ENCODE measurements around the gene MAD1L1.

The MAD1L1 gene

DNA sequence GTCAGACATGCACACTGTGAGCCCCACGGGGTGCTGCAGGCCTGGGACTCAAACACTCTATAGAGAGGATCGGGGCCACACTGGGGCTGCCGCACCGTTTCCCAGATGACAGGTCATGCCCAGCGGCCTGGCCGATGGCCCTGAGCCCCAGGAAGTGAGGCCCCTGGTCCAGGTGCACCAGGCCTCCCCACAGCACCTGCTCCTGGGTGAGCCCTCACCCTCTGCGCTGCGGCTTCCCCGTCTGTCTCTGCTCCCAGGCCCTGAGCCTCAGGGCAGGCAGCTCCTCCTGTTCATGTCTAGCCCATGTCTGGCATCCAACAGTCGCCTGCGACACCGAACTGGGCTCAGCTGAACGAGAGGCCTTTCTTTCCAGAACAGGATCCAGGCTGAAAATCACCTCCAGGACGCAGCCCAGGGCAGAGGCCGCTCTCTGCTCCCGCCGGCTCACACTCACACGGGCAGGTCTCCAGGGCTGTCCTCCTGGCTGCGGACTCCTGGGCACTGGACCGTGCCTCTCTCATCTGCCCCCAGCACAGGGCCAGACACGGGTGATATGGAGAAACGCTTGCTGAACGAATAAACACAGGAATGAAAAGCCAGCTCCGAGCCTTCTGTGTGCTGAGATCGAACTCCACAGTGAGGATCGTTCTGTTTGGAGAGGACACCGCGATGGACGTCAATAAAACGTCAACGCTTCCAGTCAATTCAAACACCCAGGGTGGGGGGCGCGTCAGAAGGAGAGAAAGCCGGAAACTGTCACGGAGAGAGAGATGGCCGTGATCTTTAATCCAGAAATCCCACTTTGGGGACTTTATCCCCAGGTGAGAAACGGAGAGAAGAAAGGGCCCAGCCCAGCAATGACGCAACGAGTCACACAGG is 360.3 kb downstream of the MAD1L1 start:
- Mint-ChIP-seq H3K36me3 (peaks cover 22% of the 10 kb centered on the region), H3K9me3 (peaks cover 15% of the 10 kb centered on the region), H3K27me3 (no peaks in the 10 kb centered on the region), H3K4me1 (peaks cover 19% of the 10 kb centered on the region), H3K27ac (no peak overlapping the region), H3K4me3 (no peak overlapping the region)
- CTCF ChIA-PET: no interaction called here
- no peak for DNase-seq

DNA sequence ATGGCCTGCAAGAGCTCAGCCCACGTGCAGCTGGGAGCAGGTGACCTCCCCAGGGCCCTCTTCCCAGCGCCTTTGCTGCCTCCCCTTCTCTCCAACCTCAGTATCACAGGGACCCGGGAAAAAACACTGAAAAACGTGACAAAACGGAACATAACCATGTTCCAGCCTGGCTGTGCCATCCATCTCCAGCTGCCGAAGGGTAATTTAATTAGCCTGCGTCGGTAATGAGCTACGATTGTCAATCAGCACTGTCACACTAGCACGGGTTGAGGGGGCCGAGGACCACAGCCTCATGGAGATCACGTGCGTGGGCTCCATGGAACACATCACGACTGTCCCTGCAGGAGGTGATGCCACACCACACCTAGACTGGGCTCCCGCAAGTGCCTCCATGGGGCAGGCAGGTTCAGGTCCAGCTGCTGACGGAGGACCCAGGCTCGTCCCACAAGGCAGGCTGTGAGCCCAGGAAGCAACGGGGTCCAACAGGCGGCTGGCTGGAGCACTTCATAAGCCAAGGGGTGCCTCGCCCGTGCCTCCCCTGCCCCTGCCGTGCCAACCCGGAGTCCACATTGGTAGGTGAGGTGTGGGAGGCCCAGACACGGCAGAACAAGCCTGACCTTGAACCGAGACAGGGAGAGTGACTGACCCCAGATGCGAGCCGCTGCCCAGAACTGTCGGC is 363.2 kb downstream of the MAD1L1 start:
- Mint-ChIP-seq H3K9me3 (peaks cover 15% of the 10 kb centered on the region), H3K4me1 (peaks cover 6% of the 10 kb centered on the region), H3K36me3 (peaks cover 13% of the 10 kb centered on the region), H3K27ac (no peak overlapping the region), H3K4me3 (no peak overlapping the region), H3K27me3 (no peaks in the 10 kb centered on the region)
- DNase-seq: no peak
- CTCF ChIA-PET: interaction anchor here (0.8 kb wide), 1 partner anchor 14 kb away, joined by 3 read pairs; no protein-coding TSS in a partner anchor

DNA sequence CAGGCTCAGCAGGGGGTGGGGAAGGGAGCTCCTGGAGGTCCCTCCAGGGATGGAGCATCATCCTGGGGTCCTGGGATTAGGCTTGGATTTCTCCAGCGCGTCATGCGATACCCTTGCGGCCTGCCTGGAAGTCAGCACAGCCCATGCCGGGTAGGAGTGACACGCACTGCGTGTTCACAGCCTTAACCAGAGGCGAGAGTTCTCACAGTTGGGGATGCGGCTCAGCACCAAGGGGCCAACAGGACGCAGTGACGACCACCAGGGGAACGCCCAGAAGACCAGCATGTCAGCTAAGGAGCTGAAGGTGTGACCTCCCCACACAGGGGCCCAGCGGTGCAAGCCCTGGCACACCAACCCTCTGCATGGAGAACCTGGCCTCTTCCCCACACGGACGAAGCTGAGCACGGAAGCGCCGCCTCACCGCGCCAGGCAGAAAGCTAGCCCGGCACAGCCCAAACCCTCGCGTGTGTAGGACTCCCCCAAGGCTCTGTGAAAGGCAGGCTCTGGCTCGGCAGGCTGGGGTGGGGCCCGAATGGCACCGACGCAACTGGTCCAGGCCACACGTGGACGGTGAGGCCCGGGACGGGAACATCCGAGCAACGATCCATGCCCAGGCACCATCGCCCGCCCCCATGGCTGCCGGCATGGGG is 364.1 kb downstream of the MAD1L1 start:
- DNase-seq: no peak
- Mint-ChIP-seq H3K4me1 (no peaks in the 10 kb centered on the region), H3K27ac (no peak overlapping the region), H3K4me3 (no peak overlapping the region), H3K27me3 (no peaks in the 10 kb centered on the region), H3K9me3 (peaks cover 15% of the 10 kb centered on the region), H3K36me3 (peaks cover 10% of the 10 kb centered on the region)
- CTCF ChIA-PET: no interaction called here

DNA sequence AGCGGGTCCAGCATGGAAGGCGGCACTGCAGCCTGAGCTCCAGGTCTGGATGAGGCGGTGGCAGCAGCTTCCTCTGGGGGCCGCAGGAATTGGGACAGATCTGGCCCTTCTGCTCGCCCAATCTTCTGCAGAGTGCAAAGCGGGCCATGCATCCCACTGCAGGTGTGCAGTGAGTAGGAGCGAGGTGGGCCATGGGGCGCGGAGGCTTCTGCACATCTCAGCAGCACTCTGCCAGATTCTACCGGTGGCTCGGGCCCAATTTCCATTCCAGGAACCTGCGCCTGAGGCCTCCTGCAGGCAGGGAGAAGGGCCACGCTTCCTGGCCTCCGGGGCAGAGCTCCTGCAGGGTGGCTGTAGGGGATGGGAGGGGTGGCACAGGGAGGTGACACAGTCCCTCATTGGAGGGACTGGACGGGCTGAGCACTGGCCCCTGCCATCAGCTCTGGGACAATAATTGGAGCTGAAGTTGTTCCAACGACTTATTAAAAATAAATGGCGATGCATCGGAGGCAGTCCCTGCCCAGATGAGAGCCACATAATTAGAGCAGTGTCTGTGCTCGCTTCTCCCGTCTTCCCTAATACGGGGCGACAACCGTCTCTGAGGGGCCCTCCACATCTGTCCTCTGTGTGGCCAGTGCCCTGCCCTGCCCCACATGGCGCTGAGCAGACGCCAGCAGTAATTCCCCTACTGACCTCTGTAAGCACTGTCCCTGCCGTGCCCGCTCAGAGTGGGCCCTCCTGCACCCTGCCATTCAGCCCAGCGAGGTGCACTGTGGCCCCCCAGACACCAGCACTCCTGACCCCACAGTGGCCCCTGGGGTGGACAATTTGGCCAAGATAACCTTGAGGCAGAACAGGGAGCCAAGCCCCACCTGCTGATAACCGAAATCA is 365.1 kb downstream of the MAD1L1 start:
- Mint-ChIP-seq H3K27me3 (no peaks in the 10 kb centered on the region), H3K9me3 (peaks cover 15% of the 10 kb centered on the region), H3K36me3 (peaks cover 8% of the 10 kb centered on the region), H3K27ac (no peak overlapping the region), H3K4me1 (no peaks in the 10 kb centered on the region), H3K4me3 (no peak overlapping the region)
- CTCF ChIA-PET: no interaction called here
- DNase-seq: no peak

DNA sequence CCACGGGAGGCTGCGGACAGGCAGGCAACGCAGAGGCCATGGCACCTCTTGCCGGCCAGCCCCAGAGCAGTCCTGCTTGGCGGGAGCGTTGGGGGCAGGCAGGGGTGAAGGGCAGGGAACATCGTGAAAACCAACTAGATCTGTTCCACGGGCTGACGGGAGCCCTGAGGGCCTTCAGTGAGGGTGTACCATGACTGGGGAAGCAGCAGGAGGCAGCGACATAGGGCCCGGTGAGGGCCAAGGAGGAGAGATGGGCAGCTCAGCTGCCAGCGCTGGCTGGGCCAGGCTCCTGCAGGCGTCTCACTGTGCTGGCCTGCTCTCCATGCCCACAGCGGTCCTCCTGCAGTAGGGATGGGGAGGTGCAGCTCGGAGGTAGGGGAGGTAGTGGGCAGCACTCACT is 366.1 kb downstream of the MAD1L1 start:
- CTCF ChIA-PET: no interaction called here
- peaks cover 14% of the 10 kb centered on the region for H3K9me3 Mint-ChIP-seq
- no peaks in the 10 kb centered on the region for H3K4me1 Mint-ChIP-seq
- peaks cover 4% of the 10 kb centered on the region for H3K36me3 Mint-ChIP-seq
- DNase-seq: no peak
- no peaks in the 10 kb centered on the region for H3K27me3 Mint-ChIP-seq
- no peak overlapping the region for H3K27ac Mint-ChIP-seq
- H3K4me3 Mint-ChIP-seq: no peak overlapping the region

DNA sequence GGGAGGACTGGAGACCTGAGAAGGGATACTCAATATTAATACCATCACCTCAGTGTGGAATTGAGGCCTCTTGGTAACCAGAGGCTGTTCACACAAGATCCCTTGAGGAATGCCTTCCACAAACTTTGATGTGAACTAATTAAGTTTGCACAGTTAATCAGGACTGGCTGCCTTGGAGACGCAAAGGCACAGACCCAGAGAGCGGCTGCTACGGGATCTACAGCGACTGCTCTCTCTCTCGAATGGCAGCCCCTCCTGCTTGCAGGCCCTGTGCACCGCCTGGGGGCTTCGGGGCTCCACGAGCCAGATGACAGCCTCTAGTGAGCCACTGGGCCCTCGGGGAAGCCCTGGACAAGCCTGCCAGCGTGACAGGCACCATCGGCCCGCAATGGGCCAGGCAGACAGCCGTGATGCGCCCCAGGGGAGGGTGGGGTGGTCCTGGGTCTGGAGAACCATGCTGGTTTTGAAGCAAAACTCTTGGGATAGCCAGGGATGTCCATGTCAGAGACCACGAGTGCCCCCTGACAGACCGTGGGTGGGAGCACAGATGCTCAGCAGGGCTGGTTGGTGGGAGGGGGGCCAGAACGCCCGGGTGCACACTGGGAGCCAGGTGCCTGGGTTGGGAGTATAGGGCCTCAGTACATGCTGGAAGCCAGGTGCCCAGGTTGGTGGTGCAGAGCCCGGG is 367.0 kb downstream of the MAD1L1 start:
- Mint-ChIP-seq H3K27me3 (no peaks in the 10 kb centered on the region), H3K4me1 (no peaks in the 10 kb centered on the region), H3K27ac (no peak overlapping the region), H3K9me3 (peaks cover 7% of the 10 kb centered on the region), H3K4me3 (no peak overlapping the region), H3K36me3 (no peaks in the 10 kb centered on the region)
- CTCF ChIA-PET: no interaction called here
- no peak for DNase-seq

DNA sequence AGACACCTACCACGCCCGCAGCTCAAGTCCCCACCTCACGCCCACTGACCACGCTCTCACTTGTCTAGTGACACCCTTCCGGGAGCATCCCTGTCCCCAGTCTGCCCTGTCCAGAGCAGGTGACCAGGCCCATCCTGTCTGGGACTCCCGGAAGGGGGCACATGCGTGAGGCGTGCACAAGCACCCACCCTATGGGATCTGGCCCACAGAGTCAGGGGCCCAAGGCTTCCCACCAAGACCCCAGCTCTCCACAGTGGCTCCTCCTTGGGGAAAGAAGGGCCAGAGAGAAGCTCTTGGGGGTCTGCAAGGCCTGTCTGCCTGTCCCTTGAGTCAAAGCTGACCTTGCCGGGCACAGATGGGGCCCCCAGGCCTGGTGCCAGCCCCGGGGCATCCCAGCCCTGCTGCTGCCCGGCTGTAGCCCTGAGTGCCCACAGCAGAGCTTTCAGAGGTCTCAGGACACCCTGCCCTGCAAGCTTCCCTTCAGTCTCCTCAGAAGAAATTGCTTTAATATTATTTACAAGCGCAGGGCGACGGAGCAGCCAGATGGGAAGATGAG is 367.7 kb downstream of the MAD1L1 start:
- H3K4me1 Mint-ChIP-seq: no peaks in the 10 kb centered on the region
- no peak for DNase-seq
- no peak overlapping the region for H3K27ac Mint-ChIP-seq
- no peak overlapping the region for H3K4me3 Mint-ChIP-seq
- H3K36me3 Mint-ChIP-seq: no peaks in the 10 kb centered on the region
- H3K9me3 Mint-ChIP-seq: peaks cover under 1% of the 10 kb centered on the region
- H3K27me3 Mint-ChIP-seq: no peaks in the 10 kb centered on the region
- CTCF ChIA-PET: no interaction called here

DNA sequence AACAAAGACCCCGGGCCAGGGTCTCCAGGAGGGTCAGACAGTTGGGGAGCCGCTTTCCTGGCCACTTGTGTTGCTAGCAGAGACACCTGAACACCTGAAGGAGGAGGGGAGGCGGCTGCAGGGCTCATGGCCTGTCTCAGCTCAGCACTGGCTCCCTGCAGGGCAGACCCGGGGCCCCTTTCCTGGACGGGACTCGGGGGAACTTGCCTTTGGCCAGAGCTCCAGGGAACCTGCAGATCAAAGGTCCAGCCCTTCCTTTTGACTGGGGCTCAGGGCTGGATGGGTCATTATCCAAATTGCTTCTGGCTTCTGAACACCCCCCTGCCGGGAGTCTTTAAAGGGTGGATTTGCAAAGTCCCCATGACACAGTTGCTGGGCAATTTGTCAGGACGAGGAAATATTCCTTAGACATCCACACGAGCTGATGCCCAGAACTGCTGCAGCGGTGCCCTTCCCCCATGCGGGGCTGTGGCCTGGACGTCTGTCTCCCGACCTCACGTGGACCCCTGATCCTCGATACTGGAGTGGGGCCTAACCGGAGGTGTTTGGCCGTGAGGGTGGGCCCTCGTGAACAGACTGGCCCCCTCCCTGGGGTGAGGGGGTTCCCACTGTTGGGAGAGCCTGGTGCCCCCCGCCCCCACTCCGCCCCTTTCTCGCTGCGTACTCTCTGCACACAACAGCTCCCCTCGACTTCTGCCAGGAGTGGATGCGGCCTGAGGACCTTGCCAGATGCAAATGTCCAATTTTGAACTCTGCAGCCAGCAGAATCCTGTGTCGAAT is 368.4 kb downstream of the MAD1L1 start:
- H3K27ac Mint-ChIP-seq: no peak overlapping the region
- H3K27me3 Mint-ChIP-seq: no peaks in the 10 kb centered on the region
- no peak overlapping the region for H3K4me3 Mint-ChIP-seq
- H3K4me1 Mint-ChIP-seq: no peaks in the 10 kb centered on the region
- CTCF ChIA-PET: no interaction called here
- H3K36me3 Mint-ChIP-seq: no peaks in the 10 kb centered on the region
- no peaks in the 10 kb centered on the region for H3K9me3 Mint-ChIP-seq
- no peak for DNase-seq

DNA sequence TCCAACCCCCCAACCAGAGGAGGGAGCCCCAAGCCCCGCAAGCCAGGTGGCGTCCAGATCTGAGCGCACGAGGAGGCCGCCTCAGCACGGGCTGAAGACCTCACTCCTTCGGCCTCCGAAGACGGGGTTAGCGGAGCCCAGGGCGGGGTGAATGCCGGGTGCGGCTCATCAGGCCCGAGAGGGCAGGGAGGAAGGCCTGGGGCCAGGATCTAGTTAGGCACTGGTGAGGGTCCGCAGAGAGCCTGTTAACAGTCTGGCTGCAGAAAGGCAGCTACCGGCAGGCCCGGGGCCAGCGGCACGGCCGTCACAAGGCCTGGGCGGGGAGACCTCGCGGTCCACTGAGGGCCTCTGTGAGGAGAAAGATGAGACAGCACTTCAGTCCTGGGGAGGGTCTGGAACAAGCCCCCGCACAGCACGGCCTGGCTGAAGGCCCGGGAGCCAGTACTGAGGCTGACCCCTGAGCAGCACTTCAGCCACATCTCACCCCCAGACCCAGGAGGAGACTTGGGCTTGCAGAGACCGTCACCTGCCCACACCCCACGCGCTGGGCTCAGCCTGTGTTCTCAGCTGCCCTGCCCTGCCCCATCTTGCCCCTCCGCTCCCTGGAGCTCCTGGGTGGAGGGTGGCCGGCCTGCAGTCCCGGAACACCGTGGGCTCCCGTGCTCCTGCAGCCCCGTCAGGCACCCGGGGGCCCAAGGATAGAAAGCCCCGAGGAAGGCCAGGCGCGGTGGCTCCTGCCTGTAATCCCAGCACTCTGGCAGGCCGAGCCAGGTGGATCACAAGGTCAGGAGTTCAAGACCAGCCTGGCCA is 369.4 kb downstream of the MAD1L1 start:
- DNase-seq: no peak
- Mint-ChIP-seq H3K4me3 (no peak overlapping the region), H3K4me1 (no peaks in the 10 kb centered on the region), H3K36me3 (no peaks in the 10 kb centered on the region), H3K27me3 (no peaks in the 10 kb centered on the region), H3K27ac (no peak overlapping the region), H3K9me3 (no peaks in the 10 kb centered on the region)
- CTCF ChIA-PET: no interaction called here

DNA sequence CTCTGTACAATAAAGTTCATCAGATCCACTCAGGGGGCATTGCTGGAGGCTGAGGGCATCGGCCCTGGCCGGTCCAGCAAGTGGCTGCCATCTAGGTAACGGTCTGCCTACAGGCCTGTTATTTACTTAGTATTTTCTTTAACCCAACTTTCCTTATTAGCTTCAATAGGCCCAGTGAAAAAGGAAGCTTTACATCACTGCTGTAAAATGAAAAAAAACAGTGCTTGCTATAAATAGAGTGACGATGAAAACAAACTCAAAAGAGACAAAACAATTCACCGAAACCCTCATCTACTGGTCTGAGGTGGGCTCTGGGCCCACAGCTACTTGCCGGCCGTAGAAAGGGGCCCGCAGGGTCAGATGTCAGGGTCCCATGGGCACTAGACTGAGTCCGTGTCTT is 370.2 kb downstream of the MAD1L1 start:
- Mint-ChIP-seq H3K36me3 (no peaks in the 10 kb centered on the region), H3K27me3 (no peaks in the 10 kb centered on the region), H3K4me3 (no peak overlapping the region), H3K27ac (no peak overlapping the region), H3K4me1 (no peaks in the 10 kb centered on the region), H3K9me3 (no peaks in the 10 kb centered on the region)
- CTCF ChIA-PET: no interaction called here
- DNase-seq: no peak

DNA sequence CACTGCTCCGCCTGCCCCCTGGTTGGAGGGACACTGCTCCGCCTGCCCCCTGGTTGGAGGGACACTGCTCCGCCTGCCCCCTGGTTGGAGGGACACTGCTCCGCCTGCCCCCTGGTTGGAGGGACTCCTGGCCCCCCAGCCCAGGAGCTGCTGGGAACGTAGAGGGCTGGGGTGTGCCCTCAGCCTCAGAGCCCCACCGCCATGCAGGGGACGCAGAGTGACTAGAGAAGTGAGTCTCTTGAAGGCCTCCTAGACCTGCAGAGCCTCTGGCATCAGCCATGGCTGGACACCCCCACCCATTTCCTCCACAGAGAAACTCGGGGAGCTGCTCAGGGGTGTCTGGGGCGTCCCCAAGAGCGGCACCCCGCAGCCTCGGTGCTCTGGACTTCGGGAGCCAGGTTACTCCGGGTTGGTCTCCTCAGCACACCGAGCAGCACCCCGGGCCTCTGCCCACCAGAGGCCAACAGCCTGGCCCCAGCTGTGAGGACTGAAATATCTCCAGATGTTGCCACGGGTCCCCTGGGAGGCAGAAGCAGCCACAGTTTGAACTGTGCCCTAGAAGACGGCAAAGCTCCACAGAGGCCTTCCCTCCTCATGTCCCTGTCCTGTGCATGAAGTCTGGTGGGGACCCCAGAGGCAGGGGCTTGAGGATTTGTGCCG is 370.8 kb downstream of the MAD1L1 start:
- CTCF ChIA-PET: no interaction called here
- Mint-ChIP-seq H3K27ac (no peak overlapping the region), H3K9me3 (no peaks in the 10 kb centered on the region), H3K36me3 (no peaks in the 10 kb centered on the region), H3K4me1 (no peaks in the 10 kb centered on the region), H3K4me3 (no peak overlapping the region), H3K27me3 (no peaks in the 10 kb centered on the region)
- no peak for DNase-seq
